Upper lobe of left lung (tissue), 6 donors: ENCODE measurements around the gene SNX24. TPM values are rescaled to one million over a fixed set of nuclear protein-coding genes. Genes with fewer than 3 reads are reported as not detected.
"Not testable (repeated sequence)": the region's sequence is repeated elsewhere in the genome, so short reads cannot be mapped to it uniquely, and the experiment has no call there.

Experiments used
- ATAC-seq, 2 donors: fragments of 200-7000 bp; cut with Tn5 transposase; one replicate each; pipeline ENCODE4 v1.9.1; 2022; ENCODE audit warnings: mild to moderate bottlenecking in 2 of 2, moderate library complexity in 2 of 2; ENCODE audit not compliant: low FRiP score in 2 of 2
- DNase-seq, 2 donors: peaks; one replicate each; pipeline ENCODE4 v3.0.0-alpha.2; 2019 to 2020
- H3K27ac ChIP-seq, 4 donors: fragments of 200-600 bp; sonication (generic); one replicate each; pipeline ENCODE4 v1.5.1; 2016 to 2019
- H3K27me3 ChIP-seq, 4 donors: fragments of 200-600 bp; sonication (generic); one replicate each; pipeline ENCODE4 v1.5.1; 2017 to 2019
- H3K36me3 ChIP-seq, 4 donors: fragments of 200-600 bp; sonication (generic); one replicate each; pipeline ENCODE4 v1.5.1; 2016 to 2019
- H3K4me1 ChIP-seq, 4 donors: fragments of 200-600 bp; sonication (generic); one replicate each; pipeline ENCODE4 v1.5.1; 2018 to 2019
- H3K4me3 ChIP-seq, 4 donors: fragments of 200-600 bp; sonication (generic); one replicate each; pipeline ENCODE4 v1.5.1; 2017 to 2019; ENCODE audit warnings: mild to moderate bottlenecking in 2 of 4, moderate library complexity in 1 of 4
- H3K9me3 ChIP-seq, 4 donors: fragments of 200-600 bp; sonication (generic); one replicate each; pipeline ENCODE4 v1.5.1; 2018 to 2019
- EP300 ChIP-seq, 4 donors: sonication (generic); formaldehyde crosslinking; IDR thresholded peaks; one replicate each; pipeline ENCODE4 v1.5.1; 2017; ENCODE audit warnings: antibody characterized with exemption in 4 of 4, control low read depth in 2 of 4
- POLR2A ChIP-seq, 4 donors: fragments of 450-650 bp; IDR thresholded peaks; one replicate each; pipeline ENCODE4 v1.5.1; 2016 to 2017; ENCODE audit warnings: antibody characterized with exemption in 4 of 4, mild to moderate bottlenecking in 2 of 4
- POLR2AphosphoS5 ChIP-seq, 2 donors: sonication (generic); formaldehyde crosslinking; IDR thresholded peaks; one replicate each; pipeline ENCODE4 v1.5.1; 2017; ENCODE audit warnings: antibody characterized with exemption in 2 of 2
- WGBS, 2 donors: methylation state at CpG; one replicate each; pipeline ENCODE4 v1.1.5; 2017 to 2018; 5-methylcytosine and 5-hydroxymethylcytosine counted together
- total RNA-seq, 6 donors: library from RNA; depleted of rRNA in 4 of 6; stranded (reverse); fragments of >200 nt in 4 of 6; gene quantifications; one replicate each; pipeline versions ENCODE4 v1.1.0 to v1.2.1, GENCODE V29; 2016 to 2021
- TF ChIP-seq, protein P1 (sequence below), 6 experiments: fragments of 450-650 bp in 4 of 6; fragments of 200-600 bp in 2 of 6; sonication (generic) in 2 of 6; IDR thresholded peaks; one replicate each; pipeline ENCODE4 v1.5.1; 2016 to 2019; ENCODE audit warnings: antibody characterized with exemption in 6 of 6
- donor health status: DM: no; HTN: no; CAD: no; lungs with moderate emphysema.
- donor health status: DM: no; HTN: yes; CAD: no; lungs with severe emphysema.

SNX24 gene
- total RNA-seq, 6 donors from 2014 or later, result 24.2 to 61.8 (median 35.6) TPM

- Histone ChIP-seq H3K4me1 (no peaks in the 10 kb centered on the region), H3K4me3 (no peak overlapping the region), H3K27ac (no peak overlapping the region), H3K27me3 (no peaks in the 10 kb centered on the region), H3K9me3 (no peaks in the 10 kb centered on the region), H3K36me3 (no peaks in the 10 kb centered on the region)
- DNase-seq (no peak), ATAC-seq (no peak)
- TF ChIP-seq, protein P1, sequence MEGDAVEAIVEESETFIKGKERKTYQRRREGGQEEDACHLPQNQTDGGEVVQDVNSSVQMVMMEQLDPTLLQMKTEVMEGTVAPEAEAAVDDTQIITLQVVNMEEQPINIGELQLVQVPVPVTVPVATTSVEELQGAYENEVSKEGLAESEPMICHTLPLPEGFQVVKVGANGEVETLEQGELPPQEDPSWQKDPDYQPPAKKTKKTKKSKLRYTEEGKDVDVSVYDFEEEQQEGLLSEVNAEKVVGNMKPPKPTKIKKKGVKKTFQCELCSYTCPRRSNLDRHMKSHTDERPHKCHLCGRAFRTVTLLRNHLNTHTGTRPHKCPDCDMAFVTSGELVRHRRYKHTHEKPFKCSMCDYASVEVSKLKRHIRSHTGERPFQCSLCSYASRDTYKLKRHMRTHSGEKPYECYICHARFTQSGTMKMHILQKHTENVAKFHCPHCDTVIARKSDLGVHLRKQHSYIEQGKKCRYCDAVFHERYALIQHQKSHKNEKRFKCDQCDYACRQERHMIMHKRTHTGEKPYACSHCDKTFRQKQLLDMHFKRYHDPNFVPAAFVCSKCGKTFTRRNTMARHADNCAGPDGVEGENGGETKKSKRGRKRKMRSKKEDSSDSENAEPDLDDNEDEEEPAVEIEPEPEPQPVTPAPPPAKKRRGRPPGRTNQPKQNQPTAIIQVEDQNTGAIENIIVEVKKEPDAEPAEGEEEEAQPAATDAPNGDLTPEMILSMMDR (IDR thresholded peaks at IDR 0.05), result no peak
- TF ChIP-seq POLR2AphosphoS5 (IDR thresholded peaks at IDR 0.05), result no peak
- no peak for TF ChIP-seq EP300 (IDR thresholded peaks at IDR 0.05)
- TF ChIP-seq POLR2A (IDR thresholded peaks at IDR 0.05), result no peak
- WGBS, 2 donors, result 91 to 92% methylated on average over 2 of the region's 2 CpGs
Measured at GRCh38 chr5:122971333-122971732, 125.9 kb downstream of the SNX24 start.

DNA sequence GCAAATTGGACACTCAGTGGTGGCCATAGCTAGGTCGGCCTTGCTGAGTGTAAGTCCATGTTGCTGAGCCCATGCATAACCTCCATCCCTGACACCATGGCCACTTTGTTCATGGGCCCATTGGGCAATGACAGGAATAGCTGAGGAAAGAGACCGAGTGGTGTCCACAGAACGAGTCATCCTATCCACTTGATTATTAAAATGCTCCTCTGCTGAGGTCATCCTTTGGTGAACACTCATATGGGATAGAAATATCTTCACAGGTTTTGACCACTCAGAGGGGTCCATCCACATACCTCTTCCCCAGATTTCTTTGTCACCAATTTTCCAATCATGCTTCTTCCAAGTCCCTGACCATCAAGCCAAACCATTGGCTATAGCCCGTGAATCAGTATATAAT is 127.5 kb downstream of the SNX24 start:
- H3K36me3 ChIP-seq, result no peaks in the 10 kb centered on the region
- no peak overlapping the region for H3K4me3 ChIP-seq
- DNase-seq, result no peak
- WGBS, 2 donors, result 92 to 100% methylated on average over 3 to 4 of the region's 4 CpGs
- no peak overlapping the region for H3K27ac ChIP-seq
- ATAC-seq, result no peak
- no peaks in the 10 kb centered on the region for H3K9me3 ChIP-seq
- TF ChIP-seq EP300 (IDR thresholded peaks at IDR 0.05) (no peak), POLR2A (IDR thresholded peaks at IDR 0.05) (no peak), POLR2AphosphoS5 (IDR thresholded peaks at IDR 0.05) (no peak)
- TF ChIP-seq, protein P1 (IDR thresholded peaks at IDR 0.05), result no peak
- no peaks in the 10 kb centered on the region for H3K27me3 ChIP-seq
- no peaks in the 10 kb centered on the region for H3K4me1 ChIP-seq

- H3K36me3 ChIP-seq, DNase-seq, H3K4me3 ChIP-seq, H3K9me3 ChIP-seq, ATAC-seq, H3K27me3 ChIP-seq, H3K4me1 ChIP-seq, H3K27ac ChIP-seq: not testable (repeated sequence)
- 60 to 92% methylated on average over 1 of the region's 1 CpG for WGBS, 2 donors
Measured at GRCh38 chr5:122973759-122974158, 128.3 kb downstream of the SNX24 start.

GRCh38 chr5:122974251-122974650 is 128.8 kb downstream of the SNX24 start:
- DNase-seq, ATAC-seq, H3K36me3 ChIP-seq, H3K9me3 ChIP-seq, H3K4me1 ChIP-seq, H3K4me3 ChIP-seq, H3K27ac ChIP-seq, H3K27me3 ChIP-seq: not testable (repeated sequence)
- WGBS, 2 donors, result 95 to 98% methylated on average over 3 of the region's 3 CpGs

GRCh38 chr5:122977319-122977718 is 131.9 kb downstream of the SNX24 start:
- TF ChIP-seq, protein P1 (IDR thresholded peaks at IDR 0.05), result no peak
- TF ChIP-seq POLR2AphosphoS5 (IDR thresholded peaks at IDR 0.05) (no peak), EP300 (IDR thresholded peaks at IDR 0.05) (no peak)
- no peaks in the 10 kb centered on the region for H3K36me3 ChIP-seq
- no peaks in the 10 kb centered on the region for H3K27me3 ChIP-seq
- H3K4me3 ChIP-seq, result no peak overlapping the region
- ATAC-seq (no peak), DNase-seq (no peak)
- 89 to 92% methylated on average over 2 of the region's 2 CpGs for WGBS, 2 donors
- H3K27ac ChIP-seq, result no peak overlapping the region
- no peaks in the 10 kb centered on the region for H3K9me3 ChIP-seq
- H3K4me1 ChIP-seq, result no peaks in the 10 kb centered on the region

- Histone ChIP-seq H3K9me3 (no peaks in the 10 kb centered on the region), H3K27ac (no peak overlapping the region), H3K36me3 (no peaks in the 10 kb centered on the region), H3K4me3 (no peak overlapping the region), H3K27me3 (no peaks in the 10 kb centered on the region), H3K4me1 (no peaks in the 10 kb centered on the region)
- DNase-seq (no peak), ATAC-seq (no peak)
- WGBS, 2 donors, result 74 to 77% methylated on average over 2 of the region's 2 CpGs
- TF ChIP-seq POLR2AphosphoS5 (IDR thresholded peaks at IDR 0.05) (no peak), POLR2A (IDR thresholded peaks at IDR 0.05) (no peak), EP300 (IDR thresholded peaks at IDR 0.05) (no peak)
- TF ChIP-seq, protein P1 (IDR thresholded peaks at IDR 0.05), result no peak
Measured at GRCh38 chr5:122978068-122978467, 132.7 kb downstream of the SNX24 start.
